T-helper 2 cell treated with Interferon-gamma antibody and Interleukin-4, amounts not matched to agents 5 μg/mL and 100 μg/mL, for 36 hours (primary cell): ENCODE data around the gene ATL2.
"Not testable (repeated sequence)": the region's sequence is repeated elsewhere in the genome, so short reads cannot be mapped to it uniquely, and the experiment has no call there.

Experiments
- DNase-seq: peaks from one replicate; pipeline ENCODE4 v3.0.0; 2021; ENCODE audit warnings: low spot score
- H3K27ac Mint-ChIP-seq: one replicate; pipeline ENCODE4 v1.8.0; 2021; ENCODE audit warnings: mild to moderate bottlenecking, mixed read lengths
- H3K27me3 Mint-ChIP-seq: one replicate; pipeline ENCODE4 v1.8.0; 2021; ENCODE audit warnings: low read depth, mixed read lengths
- H3K36me3 Mint-ChIP-seq: one replicate; pipeline ENCODE4 v1.8.0; 2021; ENCODE audit warnings: low read depth, mixed read lengths
- H3K4me1 Mint-ChIP-seq: one replicate; pipeline ENCODE4 v1.8.0; 2021; ENCODE audit warnings: low read depth, mixed read lengths
- H3K4me3 Mint-ChIP-seq: one replicate; pipeline ENCODE4 v1.8.0; 2022; ENCODE audit warnings: mild to moderate bottlenecking, moderate library complexity, mixed read lengths
- H3K9me3 Mint-ChIP-seq: one replicate; pipeline ENCODE4 v1.8.0; 2021; ENCODE audit warnings: mixed read lengths

The ATL2 gene

DNA sequence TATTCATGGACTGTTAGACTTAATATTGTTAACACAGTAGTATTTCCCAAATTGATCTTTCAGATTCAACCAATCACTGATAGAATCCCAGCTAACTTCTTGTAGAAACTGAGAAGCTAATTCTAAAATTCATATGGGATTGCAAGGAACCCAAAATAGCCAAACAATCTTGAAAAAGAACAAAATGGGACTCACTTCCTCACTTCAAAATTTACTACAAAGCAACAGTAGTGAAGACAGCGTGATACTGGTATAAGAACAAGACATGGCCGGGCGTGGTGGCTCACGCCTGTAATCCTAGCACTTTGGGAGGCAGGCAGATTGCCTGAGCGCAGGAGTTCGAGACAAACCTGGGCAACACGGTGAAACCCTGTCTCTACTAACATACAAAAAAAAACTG lies 46.3 kb downstream of the ATL2 start:
- no peak for DNase-seq
- Mint-ChIP-seq H3K4me1 (peaks cover 8% of the 10 kb centered on the region), H3K27me3 (no peaks in the 10 kb centered on the region), H3K36me3 (peaks cover 40% of the 10 kb centered on the region), H3K9me3 (peaks cover 15% of the 10 kb centered on the region), H3K4me3 (no peak overlapping the region), H3K27ac (no peak overlapping the region)

DNA sequence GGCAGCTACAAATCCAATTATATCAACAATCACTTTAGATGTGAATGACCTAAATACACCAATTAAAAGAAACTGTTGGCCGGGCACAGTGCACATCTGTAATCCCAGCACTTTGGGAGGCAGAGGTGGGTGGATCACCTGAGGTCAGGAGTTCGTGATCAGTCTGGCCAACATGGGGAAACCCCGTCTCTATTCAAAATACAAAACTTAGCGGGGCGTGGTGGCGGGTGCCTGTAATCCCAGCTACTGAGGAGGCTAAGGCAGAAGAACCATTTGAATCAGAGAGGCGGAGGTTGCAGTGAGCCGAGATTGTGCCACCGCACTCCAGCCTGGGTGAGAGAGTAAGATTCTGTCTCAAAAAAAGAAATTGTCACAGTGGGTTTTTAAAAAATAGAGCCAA lies 49.5 kb downstream of the ATL2 start:
- H3K27me3 Mint-ChIP-seq, result no peaks in the 10 kb centered on the region
- H3K4me3 Mint-ChIP-seq, result no peak overlapping the region
- DNase-seq, result no peak
- peaks cover 38% of the 10 kb centered on the region for H3K36me3 Mint-ChIP-seq
- H3K4me1 Mint-ChIP-seq, result peaks cover 11% of the 10 kb centered on the region
- no peak overlapping the region for H3K27ac Mint-ChIP-seq
- peaks cover 15% of the 10 kb centered on the region for H3K9me3 Mint-ChIP-seq

DNA sequence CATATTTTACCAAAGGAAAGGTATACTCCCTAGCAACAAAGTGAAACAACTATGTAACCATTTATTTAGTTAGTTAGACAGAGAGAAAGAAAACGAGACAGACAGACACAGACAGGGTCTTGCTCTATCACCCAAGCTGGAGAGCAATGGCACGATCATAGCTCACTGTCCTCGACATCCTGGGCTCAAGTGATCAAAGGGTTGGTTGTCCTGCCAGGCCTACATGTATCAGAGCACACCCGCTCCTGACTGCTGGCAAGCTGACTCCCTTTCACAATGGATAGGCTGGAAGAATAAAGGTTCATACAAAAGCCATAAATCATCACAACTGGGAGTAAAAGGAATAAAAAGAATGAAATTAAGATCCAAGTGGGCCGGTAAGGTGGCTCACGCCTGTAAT lies 53.5 kb downstream of the ATL2 start:
- DNase-seq, result no peak
- Mint-ChIP-seq H3K27me3 (no peaks in the 10 kb centered on the region), H3K27ac (no peak overlapping the region), H3K9me3 (peaks cover 3% of the 10 kb centered on the region), H3K36me3 (peaks cover 11% of the 10 kb centered on the region), H3K4me3 (no peak overlapping the region), H3K4me1 (peaks cover 11% of the 10 kb centered on the region)

DNA sequence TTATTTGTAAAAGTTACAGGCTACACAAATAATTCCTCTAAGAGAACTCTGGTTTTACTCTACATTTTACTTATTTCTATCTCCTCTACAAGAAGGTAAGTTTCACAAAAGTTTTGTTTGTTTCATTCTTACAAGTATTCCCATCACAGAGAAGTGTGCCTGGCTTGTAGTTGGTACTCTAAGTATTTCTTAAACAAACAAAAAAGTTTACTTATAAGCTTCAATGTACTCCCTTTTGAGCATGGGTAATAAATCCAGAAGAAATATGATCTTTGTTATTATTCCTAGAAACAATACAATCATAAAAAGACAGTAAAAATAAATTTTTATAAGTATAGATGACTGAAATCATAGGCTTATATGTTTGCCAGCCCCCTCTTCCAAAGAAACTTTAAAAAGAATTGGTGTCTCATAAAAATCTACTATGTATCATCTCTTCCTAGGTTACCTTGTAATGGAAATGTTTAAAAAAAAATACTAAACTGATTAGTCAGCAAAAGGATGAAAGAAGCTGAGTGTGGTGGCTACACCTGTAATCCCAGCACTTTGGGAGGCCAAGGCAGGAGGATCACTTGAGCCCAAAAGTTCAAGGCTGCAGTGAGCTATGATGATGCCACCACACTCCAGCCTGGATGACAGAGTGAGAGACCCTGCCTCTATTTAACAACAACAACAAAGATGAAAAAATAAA lies 54.7 kb downstream of the ATL2 start:
- no peak overlapping the region for H3K27ac Mint-ChIP-seq
- no peaks in the 10 kb centered on the region for H3K9me3 Mint-ChIP-seq
- no peaks in the 10 kb centered on the region for H3K27me3 Mint-ChIP-seq
- peaks cover 4% of the 10 kb centered on the region for H3K4me1 Mint-ChIP-seq
- peaks cover 12% of the 10 kb centered on the region for H3K36me3 Mint-ChIP-seq
- DNase-seq, result no peak
- H3K4me3 Mint-ChIP-seq, result no peak overlapping the region

GRCh38 chr2:38319240-38319639 lies 57.8 kb downstream of the ATL2 start:
- H3K9me3 Mint-ChIP-seq, H3K4me3 Mint-ChIP-seq, H3K27ac Mint-ChIP-seq, H3K27me3 Mint-ChIP-seq, DNase-seq: not testable (repeated sequence)
- Mint-ChIP-seq H3K36me3 (peaks cover 20% of the 10 kb centered on the region), H3K4me1 (peaks cover 13% of the 10 kb centered on the region)

GRCh38 chr2:38317725-38318124 lies 59.3 kb downstream of the ATL2 start:
- Mint-ChIP-seq H3K27ac (no peak overlapping the region), H3K9me3 (no peaks in the 10 kb centered on the region), H3K4me1 (peaks cover 13% of the 10 kb centered on the region), H3K4me3 (no peak overlapping the region), H3K36me3 (peaks cover 30% of the 10 kb centered on the region), H3K27me3 (no peaks in the 10 kb centered on the region)
- DNase-seq, result no peak

DNA sequence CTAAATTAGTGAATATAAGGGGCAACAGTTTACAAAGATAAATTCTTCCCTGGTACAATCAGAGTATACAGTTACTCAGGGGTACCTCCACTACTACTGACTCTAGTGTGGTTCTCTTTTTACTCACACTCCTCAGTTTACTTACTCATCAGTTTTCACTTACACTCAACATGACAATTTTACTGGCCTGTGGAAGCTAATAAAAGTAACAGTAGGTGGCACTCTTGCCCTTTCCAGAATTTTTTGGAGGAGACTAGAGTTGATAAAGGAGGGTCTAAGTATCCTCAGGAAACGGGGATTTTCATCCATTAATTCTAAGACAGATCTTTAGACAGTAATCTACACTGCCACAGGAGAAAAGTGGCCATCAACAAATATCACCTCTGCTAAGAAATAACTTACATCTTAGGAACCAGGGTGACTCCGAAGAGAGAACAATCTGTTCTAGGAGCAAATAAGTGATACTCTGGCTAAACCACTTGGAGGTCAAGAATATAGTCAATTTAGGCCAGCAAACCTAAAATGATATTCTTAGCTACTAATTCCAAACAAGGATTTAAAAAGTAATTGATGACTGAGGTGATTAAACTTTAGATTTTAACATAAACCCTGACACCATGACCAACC lies 61.3 kb downstream of the ATL2 start:
- Mint-ChIP-seq H3K36me3 (peaks cover 43% of the 10 kb centered on the region), H3K27me3 (no peaks in the 10 kb centered on the region), H3K27ac (no peak overlapping the region), H3K4me1 (peaks cover 13% of the 10 kb centered on the region), H3K4me3 (no peak overlapping the region), H3K9me3 (no peaks in the 10 kb centered on the region)
- DNase-seq, result no peak

- DNase-seq, result no peak
- peaks cover 15% of the 10 kb centered on the region for H3K4me1 Mint-ChIP-seq
- peaks cover 74% of the 10 kb centered on the region for H3K36me3 Mint-ChIP-seq
- H3K27me3 Mint-ChIP-seq, result no peaks in the 10 kb centered on the region
- H3K27ac Mint-ChIP-seq, result no peak overlapping the region
- H3K4me3 Mint-ChIP-seq, result no peak overlapping the region
- no peaks in the 10 kb centered on the region for H3K9me3 Mint-ChIP-seq
Observed at GRCh38 chr2:38308821-38309220, 68.3 kb downstream of the ATL2 start.

GRCh38 chr2:38301969-38302702 lies 74.9 kb downstream of the ATL2 start:
- H3K36me3 Mint-ChIP-seq, result peaks cover 69% of the 10 kb centered on the region
- H3K9me3 Mint-ChIP-seq, result no peaks in the 10 kb centered on the region
- H3K4me1 Mint-ChIP-seq, result peaks cover 34% of the 10 kb centered on the region
- H3K27me3 Mint-ChIP-seq, result no peaks in the 10 kb centered on the region
- H3K4me3 Mint-ChIP-seq, result no peak overlapping the region
- no peak overlapping the region for H3K27ac Mint-ChIP-seq
- no peak for DNase-seq

- no peaks in the 10 kb centered on the region for H3K27me3 Mint-ChIP-seq
- DNase-seq, result peak; percentile 24
- H3K4me3 Mint-ChIP-seq, result no peak overlapping the region
- peaks cover 34% of the 10 kb centered on the region for H3K4me1 Mint-ChIP-seq
- H3K27ac Mint-ChIP-seq, result no peak overlapping the region
- H3K9me3 Mint-ChIP-seq, result no peaks in the 10 kb centered on the region
- peaks cover 69% of the 10 kb centered on the region for H3K36me3 Mint-ChIP-seq
Observed at GRCh38 chr2:38301340-38301968, 75.6 kb downstream of the ATL2 start.

DNA sequence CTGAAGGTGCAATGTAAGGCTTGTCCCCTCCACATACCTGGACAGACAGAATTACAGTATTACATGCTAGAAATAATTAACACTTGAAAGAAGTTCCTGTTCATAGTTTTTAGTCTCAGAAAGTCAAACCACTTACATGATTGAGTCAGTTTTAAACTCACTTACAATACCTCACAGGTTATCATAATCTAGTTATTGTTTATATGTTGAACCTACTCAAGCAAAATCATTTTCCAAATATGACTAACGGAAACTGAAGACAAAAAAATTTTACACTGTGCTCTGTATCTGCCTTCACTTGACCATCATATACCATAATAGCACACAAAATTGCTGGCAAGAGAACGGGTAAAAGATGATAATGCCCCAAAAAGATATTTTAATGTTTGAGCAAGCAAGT lies 78.5 kb downstream of the ATL2 start:
- Mint-ChIP-seq H3K9me3 (no peaks in the 10 kb centered on the region), H3K4me1 (peaks cover 20% of the 10 kb centered on the region), H3K4me3 (no peak overlapping the region), H3K27ac (no peak overlapping the region), H3K27me3 (no peaks in the 10 kb centered on the region), H3K36me3 (peaks cover 52% of the 10 kb centered on the region)
- DNase-seq, result no peak

DNA sequence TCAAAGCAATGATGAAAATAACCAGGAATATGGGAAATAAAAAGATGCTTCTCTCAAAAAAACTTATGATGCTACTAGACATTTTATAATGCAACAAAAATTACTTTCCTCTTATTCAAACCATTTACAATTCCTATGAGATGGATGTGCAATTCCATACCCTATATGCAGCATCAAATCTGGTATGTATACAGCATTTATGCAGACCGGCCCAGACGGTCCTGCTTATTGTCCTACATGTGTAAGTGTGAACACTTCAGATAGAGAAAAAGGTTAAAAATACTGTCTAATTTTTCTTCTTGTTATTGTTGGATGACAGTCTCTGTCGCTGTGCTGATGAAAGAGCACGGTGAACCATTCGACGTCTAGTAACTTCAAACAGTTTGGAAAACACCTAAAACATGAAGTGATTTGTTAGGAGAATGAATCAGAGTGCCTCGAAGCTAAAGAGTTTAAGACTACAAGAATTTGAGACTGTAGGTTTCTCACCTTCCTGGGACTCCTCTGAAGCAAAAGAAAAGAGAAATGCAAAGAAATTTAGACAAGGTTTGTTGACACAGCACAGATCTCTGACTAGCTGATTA lies 80.8 kb downstream of the ATL2 start:
- Mint-ChIP-seq H3K36me3 (peaks cover 36% of the 10 kb centered on the region), H3K27ac (no peak overlapping the region), H3K27me3 (no peaks in the 10 kb centered on the region), H3K4me3 (no peak overlapping the region), H3K9me3 (no peaks in the 10 kb centered on the region), H3K4me1 (peaks cover 8% of the 10 kb centered on the region)
- DNase-seq, result no peak

DNA sequence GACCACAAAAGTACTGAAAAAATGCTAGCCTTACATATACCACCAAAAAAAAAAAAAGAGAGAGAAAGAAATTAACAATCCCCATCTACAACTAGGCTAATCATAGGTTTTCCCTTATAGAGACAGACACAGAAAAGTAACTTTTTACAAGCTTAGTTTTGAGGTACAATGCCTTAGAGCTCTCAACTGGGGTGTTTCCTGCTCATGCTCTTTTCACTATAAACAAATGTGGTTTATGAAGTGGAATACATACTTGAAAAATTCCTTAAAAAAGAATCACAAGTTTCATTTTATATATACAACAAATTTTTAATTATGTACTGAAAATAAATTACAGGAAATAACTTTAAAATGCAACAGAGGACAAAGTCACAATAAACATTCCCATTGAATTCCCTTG lies 82.5 kb downstream of the ATL2 start:
- no peaks in the 10 kb centered on the region for H3K9me3 Mint-ChIP-seq
- peaks cover 4% of the 10 kb centered on the region for H3K4me1 Mint-ChIP-seq
- H3K27ac Mint-ChIP-seq, result no peak overlapping the region

More for the DNA sequence above, 82.5 kb downstream of the ATL2 start:
- no peak for DNase-seq
- Mint-ChIP-seq H3K36me3 (peaks cover 30% of the 10 kb centered on the region), H3K4me3 (no peak overlapping the region), H3K27me3 (peaks cover under 1% of the 10 kb centered on the region)
